Esophagus squamous epithelium (tissue), 5 donors: ENCODE data around the gene LSM14B. TPM values are rescaled to one million over a fixed set of nuclear protein-coding genes. Genes with fewer than 3 reads are reported as not detected.

Experiments used
- DNase-seq: peaks from one replicate; lab custom pipeline; 2025; lab: John Stamatoyannopoulos, UW
- H3K27ac ChIP-seq, 4 donors: fragments of 200-600 bp; sonication (generic); one replicate each; pipeline ENCODE4 v1.5.1; 2016 to 2019; ENCODE audit warnings: mild to moderate bottlenecking in 1 of 4
- H3K27me3 ChIP-seq, 4 donors: fragments of 200-600 bp; sonication (generic); 1 replicate in 3 of 4; 2 replicates in 1 of 4; pipeline versions ENCODE4 v1.5.1 to v1.6.0; 2017 to 2021; ENCODE audit warnings: antibody characterized with exemption in 1 of 4
- H3K36me3 ChIP-seq, 3 donors: fragments of 200-600 bp; sonication (generic); one replicate each; pipeline ENCODE4 v1.5.1; 2016 to 2019
- H3K4me1 ChIP-seq, 3 donors: fragments of 200-600 bp; sonication (generic); one replicate each; pipeline ENCODE4 v1.5.1; 2017 to 2019
- H3K4me3 ChIP-seq, 4 donors: fragments of 200-600 bp; sonication (generic); 1 replicate in 3 of 4; 2 replicates in 1 of 4; pipeline ENCODE4 v1.5.1; 2016 to 2019; ENCODE audit warnings: mild to moderate bottlenecking in 2 of 4, moderate library complexity in 1 of 4
- H3K9me3 ChIP-seq, 3 donors: fragments of 200-600 bp; sonication (generic); one replicate each; pipeline ENCODE4 v1.5.1; 2016 to 2019
- POLR2A ChIP-seq, 4 donors: fragments of 450-650 bp; IDR thresholded peaks; one replicate each; pipeline ENCODE4 v1.6.1; 2017; ENCODE audit warnings: antibody characterized with exemption in 4 of 4, mild to moderate bottlenecking in 4 of 4, moderate library complexity in 3 of 4
- WGBS, 2 donors: methylation state at CpG; one replicate each; pipeline ENCODE4 v1.1.5; 2018; 5-methylcytosine and 5-hydroxymethylcytosine counted together
- intact Hi-C: fragments of 100-400 bp; cut with DNase I; formaldehyde crosslinking; loops from one replicate; pipeline ENCODE4 v1.15.0; 2022
- total RNA-seq, 4 donors: library from RNA; depleted of rRNA; stranded (reverse); fragments of >200 nt; gene quantifications; one replicate each; pipeline ENCODE4 v1.1.0, GENCODE V29; 2016
- TF ChIP-seq, protein P1 (sequence below), 6 experiments: fragments of 450-650 bp in 4 of 6; fragments of 200-600 bp in 2 of 6; sonication (generic) in 2 of 6; IDR thresholded peaks; one replicate each; pipeline ENCODE4 v1.5.1; 2016 to 2019; ENCODE audit warnings: antibody characterized with exemption in 6 of 6, mild to moderate bottlenecking in 4 of 6, moderate library complexity in 4 of 6
- donor health status: DM: yes; HTN: yes; CAD: no.

Gene LSM14B
- total RNA-seq, 4 donors from 2014 or later: 18.1 to 30.5 (median 21.7) TPM

DNA sequence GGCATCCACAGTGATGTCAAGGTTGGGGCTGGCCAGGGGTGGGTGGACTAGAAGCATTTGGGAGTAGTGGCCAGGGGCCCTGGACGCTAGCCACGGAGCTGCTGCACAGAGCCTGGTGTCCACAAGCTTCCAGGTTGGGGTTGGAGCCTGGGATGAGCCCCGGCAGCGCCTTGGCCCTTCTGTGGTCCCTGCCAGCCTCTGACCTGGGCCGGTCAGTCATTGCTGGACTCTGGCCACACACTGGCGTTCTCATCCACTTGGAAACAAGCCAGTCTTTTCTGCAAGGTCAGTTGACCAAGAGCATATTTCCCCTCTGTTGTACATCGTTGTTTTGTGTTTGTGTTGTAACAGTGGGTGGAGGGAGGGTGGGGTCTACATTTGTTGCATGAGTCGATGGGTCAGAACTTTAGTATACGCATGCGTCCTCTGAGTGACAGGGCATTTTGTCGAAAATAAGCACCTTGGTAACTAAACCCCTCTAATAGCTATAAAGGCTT lies 12.5 kb downstream of the LSM14B start:
- Histone ChIP-seq H3K27me3 (no peaks in the 10 kb centered on the region), H3K9me3 (no peaks in the 10 kb centered on the region), H3K27ac (peak overlapping the region; percentile 1 to 79 (median 40)), H3K4me3 (no peak overlapping the region), H3K4me1 (peaks cover 0 to 40% (median 7%) of the 10 kb centered on the region in 3 donors), H3K36me3 (peaks cover 46 to 100% (median 64%) of the 10 kb centered on the region in 3 donors)
- no peak for DNase-seq
- TF ChIP-seq POLR2A (IDR thresholded peaks at IDR 0.05): no peak
- TF ChIP-seq, protein P1, sequence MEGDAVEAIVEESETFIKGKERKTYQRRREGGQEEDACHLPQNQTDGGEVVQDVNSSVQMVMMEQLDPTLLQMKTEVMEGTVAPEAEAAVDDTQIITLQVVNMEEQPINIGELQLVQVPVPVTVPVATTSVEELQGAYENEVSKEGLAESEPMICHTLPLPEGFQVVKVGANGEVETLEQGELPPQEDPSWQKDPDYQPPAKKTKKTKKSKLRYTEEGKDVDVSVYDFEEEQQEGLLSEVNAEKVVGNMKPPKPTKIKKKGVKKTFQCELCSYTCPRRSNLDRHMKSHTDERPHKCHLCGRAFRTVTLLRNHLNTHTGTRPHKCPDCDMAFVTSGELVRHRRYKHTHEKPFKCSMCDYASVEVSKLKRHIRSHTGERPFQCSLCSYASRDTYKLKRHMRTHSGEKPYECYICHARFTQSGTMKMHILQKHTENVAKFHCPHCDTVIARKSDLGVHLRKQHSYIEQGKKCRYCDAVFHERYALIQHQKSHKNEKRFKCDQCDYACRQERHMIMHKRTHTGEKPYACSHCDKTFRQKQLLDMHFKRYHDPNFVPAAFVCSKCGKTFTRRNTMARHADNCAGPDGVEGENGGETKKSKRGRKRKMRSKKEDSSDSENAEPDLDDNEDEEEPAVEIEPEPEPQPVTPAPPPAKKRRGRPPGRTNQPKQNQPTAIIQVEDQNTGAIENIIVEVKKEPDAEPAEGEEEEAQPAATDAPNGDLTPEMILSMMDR (IDR thresholded peaks at IDR 0.05): no peak
- intact Hi-C loops: loop anchor here (5.0 kb wide), 1 partner anchor 122 kb away; no protein-coding TSS in a partner anchor
- 62 to 69% methylated on average over 7 to 10 of the region's 11 CpGs for WGBS, 2 donors

DNA sequence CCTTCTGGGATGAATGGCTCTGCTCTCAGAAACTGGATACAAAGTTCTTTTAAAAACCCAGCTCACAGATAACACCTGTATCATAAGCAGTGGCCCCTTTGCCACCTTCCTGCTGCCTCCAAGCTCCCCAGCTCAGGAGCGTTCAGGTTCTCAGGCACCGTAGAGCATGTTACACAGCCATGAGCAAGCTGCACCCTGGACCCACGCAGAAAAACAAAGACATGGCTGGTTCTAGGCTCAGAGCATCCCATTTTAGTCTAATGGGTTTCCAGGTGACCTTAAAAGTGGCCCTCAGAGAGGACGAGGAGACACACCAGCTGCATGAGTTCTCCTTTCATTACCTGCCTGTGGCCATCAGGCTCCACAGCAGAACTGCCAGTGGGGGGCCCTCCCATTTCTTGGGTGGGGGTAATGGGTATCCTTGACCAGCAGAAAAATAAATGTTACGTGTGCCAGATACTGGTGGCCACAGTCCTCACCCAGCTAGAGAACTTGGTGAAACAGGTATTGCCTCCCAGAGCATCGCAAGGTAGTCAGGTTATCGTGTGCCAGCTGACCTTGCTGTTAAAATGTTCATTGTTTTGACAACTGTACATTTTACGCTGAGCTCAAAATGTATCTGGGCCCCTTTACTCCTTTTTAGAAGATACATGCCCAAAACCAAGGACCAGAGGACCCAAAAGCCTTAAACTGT lies 13.4 kb downstream of the LSM14B start:
- H3K4me3 ChIP-seq: no peak overlapping the region
- H3K4me1 ChIP-seq: peaks cover 1 to 49% (median 9%) of the 10 kb centered on the region in 3 donors
- H3K27me3 ChIP-seq: no peaks in the 10 kb centered on the region
- intact Hi-C loops: loop anchor here (5.0 kb wide), 1 partner anchor 123 kb away; no protein-coding TSS in a partner anchor
- peaks cover 49 to 99% (median 57%) of the 10 kb centered on the region in 3 donors for H3K36me3 ChIP-seq
- DNase-seq: no peak
- no peaks in the 10 kb centered on the region for H3K9me3 ChIP-seq
- 87 to 88% methylated on average over 6 to 8 of the region's 8 CpGs for WGBS, 2 donors
- H3K27ac ChIP-seq: peak overlapping the region in 2 of 4 donors; percentile 5 to 79
- no peak for TF ChIP-seq POLR2A (IDR thresholded peaks at IDR 0.05)
- TF ChIP-seq, protein P1 (IDR thresholded peaks at IDR 0.05): no peak

DNA sequence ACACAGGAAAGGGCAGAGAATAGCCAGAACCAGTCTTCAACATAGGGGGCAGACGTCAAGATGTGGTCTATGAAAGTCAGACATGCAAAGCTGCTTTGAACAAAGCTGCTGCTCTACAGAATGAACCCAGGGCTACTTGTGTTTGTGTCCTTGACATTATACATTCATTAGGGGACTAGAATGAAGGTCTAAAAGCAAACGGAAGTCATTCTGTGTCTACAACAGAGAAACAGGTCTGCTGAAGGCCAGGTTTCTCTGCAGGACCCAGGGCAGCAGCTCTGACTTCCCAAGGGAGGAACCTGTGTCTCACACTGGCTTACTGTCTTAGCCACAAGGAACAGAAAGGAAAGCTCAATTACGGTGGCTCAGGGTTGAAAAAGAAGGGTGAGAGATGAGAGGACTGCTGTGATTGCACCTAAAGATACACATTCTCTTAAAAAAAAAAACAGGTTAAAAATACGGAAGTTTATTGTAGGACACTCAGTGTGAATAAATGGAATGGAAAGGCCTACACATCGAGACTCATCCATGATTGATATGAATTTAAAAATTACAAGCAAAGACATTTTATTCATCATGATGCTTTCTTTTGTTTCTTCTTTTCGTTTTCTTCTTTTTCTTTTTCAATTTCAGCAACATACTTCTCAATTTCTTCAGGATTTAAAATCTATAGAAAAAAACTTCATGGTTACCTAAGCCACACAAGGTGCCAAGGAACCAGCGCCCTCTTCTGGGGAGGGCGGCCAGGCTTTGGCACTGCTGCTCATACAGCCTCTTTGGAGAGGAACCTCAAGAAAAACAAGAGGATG lies 14.2 kb downstream of the LSM14B start:
- Histone ChIP-seq H3K36me3 (peaks cover 41 to 91% (median 49%) of the 10 kb centered on the region in 3 donors), H3K4me1 (peaks cover 9 to 54% (median 16%) of the 10 kb centered on the region in 3 donors), H3K27me3 (no peaks in the 10 kb centered on the region), H3K27ac (no peak overlapping the region), H3K9me3 (no peaks in the 10 kb centered on the region), H3K4me3 (no peak overlapping the region)
- intact Hi-C loops: loop anchor here (5.0 kb wide), 1 partner anchor 124 kb away; no protein-coding TSS in a partner anchor
- TF ChIP-seq, protein P1 (IDR thresholded peaks at IDR 0.05): peak; percentile 65 to 79 (median 76)
- TF ChIP-seq POLR2A (IDR thresholded peaks at IDR 0.05): no peak
- WGBS, 2 donors: 46 to 53% methylated on average over 8 of the region's 8 CpGs
- no peak for DNase-seq

DNA sequence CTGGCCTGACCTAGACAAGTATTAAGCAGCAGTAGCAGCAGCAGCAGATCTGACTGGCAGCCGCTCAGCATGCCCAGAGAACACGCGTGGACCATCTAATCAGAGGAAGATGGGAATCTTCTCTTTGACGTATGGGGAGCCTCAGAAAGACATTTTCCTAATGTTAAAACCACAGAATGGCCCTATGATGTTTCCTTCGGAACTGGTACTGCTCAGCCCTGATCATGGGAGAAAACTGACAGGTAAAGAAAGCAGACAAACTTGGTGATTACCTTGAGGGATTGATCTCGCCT lies 14.8 kb downstream of the LSM14B start:
- intact Hi-C loops: loop anchor here (5.0 kb wide), 1 partner anchor 125 kb away; no protein-coding TSS in a partner anchor
- Histone ChIP-seq H3K27me3 (no peaks in the 10 kb centered on the region), H3K4me3 (no peak overlapping the region), H3K9me3 (no peaks in the 10 kb centered on the region), H3K36me3 (peaks cover 41 to 86% (median 46%) of the 10 kb centered on the region in 3 donors), H3K4me1 (peaks cover 13 to 54% (median 22%) of the 10 kb centered on the region in 3 donors), H3K27ac (no peak overlapping the region)
- no peak for TF ChIP-seq POLR2A (IDR thresholded peaks at IDR 0.05)
- TF ChIP-seq, protein P1 (IDR thresholded peaks at IDR 0.05): peak in 1 of 6 experiments; percentile 32
- 72 to 75% methylated on average over 6 of the region's 6 CpGs for WGBS, 2 donors
- no peak for DNase-seq
